ENCODE data around the gene PLA2G4F. TPM values are rescaled to one million over a fixed set of nuclear protein-coding genes. Genes with fewer than 3 reads are reported as not detected.
A peak's percentile ranks its signal among the peaks of the same experiment; 100 is the strongest.

The PLA2G4F gene
- total RNA-seq, 5 donors from 2014 or later (not counting 1 experiment from before 2014, with no cell fraction given), result 0.10 to 0.23 (median 0.16) TPM; not detected in 2

GRCh38 chr15:42108189-42108588 lies 48.2 kb downstream of the PLA2G4F start:
- peaks cover 25 to 37% of the 10 kb centered on the region in 2 donors for H3K27me3 Mint-ChIP-seq
- ChIA-PET CTCF (no interaction called here), POLR2A (interaction anchor here in 1 of 2 donors (0.6 kb wide), 1 partner anchor 69 kb away, joined by 3 read pairs; no protein-coding TSS in a partner anchor)
- Histone ChIP-seq H3K36me3 (ENCODE audit: control insufficient read depth in 2 of 2, extremely low read depth in 1 of 2, insufficient read depth in 1 of 2, low read length in 1 of 2) (no peaks in the 10 kb centered on the region), H3K4me1 (ENCODE audit: control insufficient read depth in 1 of 2, extremely low read depth in 1 of 2, insufficient read depth in 2 of 2, low read length in 2 of 2) (peaks cover 0 to 4% of the 10 kb centered on the region in 2 experiments), H3K9me3 (no peaks in the 10 kb centered on the region), H3K4me3 (ENCODE audit: control insufficient read depth in 1 of 2, extremely low read depth in 1 of 2, low read length in 1 of 2) (no peak overlapping the region), H3K27me3 (replicated peaks in 1 of 2; ENCODE audit: control insufficient read depth in 2 of 2, extremely low read depth in 1 of 2, insufficient read depth in 2 of 2, low read length in 1 of 2) (peaks cover 0 to 18% of the 10 kb centered on the region in 2 experiments), H3K27ac (ENCODE audit: low read length) (no peak overlapping the region)
- ATAC-seq (replicated peaks in 1 of 4) (no peak), DNase-seq (no peak)
- peaks cover 6 to 11% (median 7%) of the 10 kb centered on the region in 3 donors for H3K4me1 Mint-ChIP-seq
- no peaks in the 10 kb centered on the region for H3K36me3 Mint-ChIP-seq
- no peak overlapping the region for H3K4me3 Mint-ChIP-seq
- peaks cover 0 to 5% (median 0%) of the 10 kb centered on the region in 3 donors for H3K9me3 Mint-ChIP-seq
- H3K27ac Mint-ChIP-seq, result no peak overlapping the region

- Histone ChIP-seq H3K36me3 (ENCODE audit: control insufficient read depth in 2 of 2, extremely low read depth in 1 of 2, insufficient read depth in 1 of 2, low read length in 1 of 2) (no peaks in the 10 kb centered on the region), H3K27me3 (replicated peaks in 1 of 2; ENCODE audit: control insufficient read depth in 2 of 2, extremely low read depth in 1 of 2, insufficient read depth in 2 of 2, low read length in 1 of 2) (peaks cover 0 to 18% of the 10 kb centered on the region in 2 experiments), H3K9me3 (no peaks in the 10 kb centered on the region), H3K27ac (ENCODE audit: low read length) (no peak overlapping the region), H3K4me1 (ENCODE audit: control insufficient read depth in 1 of 2, extremely low read depth in 1 of 2, insufficient read depth in 2 of 2, low read length in 2 of 2) (peaks cover 0 to 4% of the 10 kb centered on the region in 2 experiments), H3K4me3 (ENCODE audit: control insufficient read depth in 1 of 2, extremely low read depth in 1 of 2, low read length in 1 of 2) (no peak overlapping the region)
- peaks cover 0 to 2% (median 0%) of the 10 kb centered on the region in 3 donors for H3K9me3 Mint-ChIP-seq
- H3K27ac Mint-ChIP-seq, result no peak overlapping the region
- peak in 2 of 35 experiments; percentile 6 to 10 for DNase-seq
- WGBS (ENCODE audit: insufficient coverage), result 34% methylated on average over 4 of the region's 7 CpGs
- H3K27me3 Mint-ChIP-seq, result peaks cover 25 to 34% of the 10 kb centered on the region in 2 donors
- ATAC-seq (replicated peaks in 1 of 4), result peak in 1 of 4 experiments; percentile 37
- H3K4me1 Mint-ChIP-seq, result peaks cover 6 to 11% (median 7%) of the 10 kb centered on the region in 3 donors
- ChIA-PET CTCF (no interaction called here), POLR2A (no interaction called here)
- no peaks in the 10 kb centered on the region for H3K36me3 Mint-ChIP-seq
- H3K4me3 Mint-ChIP-seq, result no peak overlapping the region
Observed at GRCh38 chr15:42107473-42107872, 49.0 kb downstream of the PLA2G4F start.

DNA sequence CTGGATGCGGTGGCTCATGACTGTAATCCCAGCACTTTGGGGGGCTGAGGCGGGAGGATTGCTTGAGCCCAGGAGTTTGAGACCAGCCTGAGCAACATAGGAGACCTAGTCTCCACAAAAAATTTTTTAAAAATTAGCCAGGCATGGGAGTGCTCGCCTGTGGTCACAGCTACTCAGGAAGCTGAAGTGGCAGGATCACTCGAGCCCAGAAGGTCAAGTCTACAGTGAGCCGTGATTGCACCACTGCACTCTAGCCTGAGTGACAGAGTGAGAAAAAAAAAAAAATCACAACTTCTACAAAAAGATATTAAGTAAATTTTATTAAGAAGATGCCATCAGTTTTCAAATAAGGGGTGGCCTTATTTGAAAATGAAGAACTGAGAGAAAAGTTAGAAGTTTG lies 50.1 kb downstream of the PLA2G4F start:
- H3K9me3 Mint-ChIP-seq, result no peaks in the 10 kb centered on the region
- H3K4me1 ChIP-seq (ENCODE audit: control insufficient read depth in 1 of 2, extremely low read depth in 1 of 2, insufficient read depth in 2 of 2, low read length in 2 of 2), result peaks cover 0 to 4% of the 10 kb centered on the region in 2 experiments
- H3K27me3 Mint-ChIP-seq, result peaks cover 25 to 33% of the 10 kb centered on the region in 2 donors
- no peak overlapping the region for H3K4me3 Mint-ChIP-seq
- DNase-seq (no peak), ATAC-seq (replicated peaks in 1 of 4) (no peak)
- ChIA-PET POLR2A (no interaction called here), CTCF (no interaction called here)
- 88% methylated on average over 1 of the region's 5 CpGs for WGBS (ENCODE audit: insufficient coverage)
- H3K9me3 ChIP-seq, result no peaks in the 10 kb centered on the region
- peaks cover 6 to 8% (median 7%) of the 10 kb centered on the region in 3 donors for H3K4me1 Mint-ChIP-seq
- H3K27ac ChIP-seq (ENCODE audit: low read length), result no peak overlapping the region
- H3K27me3 ChIP-seq (replicated peaks in 1 of 2; ENCODE audit: control insufficient read depth in 2 of 2, extremely low read depth in 1 of 2, insufficient read depth in 2 of 2, low read length in 1 of 2), result peaks cover 0 to 18% of the 10 kb centered on the region in 2 experiments
- H3K27ac Mint-ChIP-seq, result no peak overlapping the region
- no peaks in the 10 kb centered on the region for H3K36me3 ChIP-seq (ENCODE audit: control insufficient read depth in 2 of 2, extremely low read depth in 1 of 2, insufficient read depth in 1 of 2, low read length in 1 of 2)
- no peaks in the 10 kb centered on the region for H3K36me3 Mint-ChIP-seq
- no peak overlapping the region for H3K4me3 ChIP-seq (ENCODE audit: control insufficient read depth in 1 of 2, extremely low read depth in 1 of 2, low read length in 1 of 2)

DNA sequence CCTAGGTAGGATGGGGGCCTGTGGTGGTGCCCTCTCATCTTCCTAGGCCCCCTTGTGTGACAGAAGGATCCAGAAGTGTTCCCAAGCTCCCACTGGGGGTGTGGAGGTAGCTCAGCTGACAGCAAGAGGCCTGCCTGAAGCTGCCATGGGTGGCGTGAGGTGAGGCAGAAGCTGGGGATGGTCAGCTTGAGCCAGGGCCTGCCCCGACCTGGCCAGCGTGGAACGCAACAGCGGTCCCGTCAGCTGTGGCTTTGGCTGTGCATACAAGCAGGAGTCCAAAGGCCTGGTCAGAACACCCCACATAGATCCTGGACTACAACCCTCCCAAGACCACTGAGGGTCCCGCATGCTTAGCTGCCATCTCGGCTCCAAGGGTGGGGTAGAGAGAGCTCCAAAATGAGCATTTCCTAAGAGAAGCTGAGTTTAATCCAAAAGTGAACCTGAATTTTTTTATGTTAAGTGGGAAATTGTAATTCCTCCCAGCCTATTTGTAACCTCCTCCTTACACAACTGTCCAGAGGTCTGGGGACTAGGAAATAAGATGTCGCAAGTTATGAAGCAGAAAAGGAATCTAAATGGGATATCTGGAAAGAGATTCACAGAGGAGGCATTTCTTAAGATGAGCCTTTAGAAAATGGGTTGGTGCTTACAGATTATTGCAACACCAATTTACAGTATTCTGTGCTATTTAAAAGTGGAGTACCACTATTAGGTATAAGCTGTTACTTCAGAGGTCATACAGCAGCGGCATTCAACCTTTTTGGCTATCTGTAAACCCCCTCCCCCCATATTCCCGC lies 52.1 kb downstream of the PLA2G4F start:
- Histone ChIP-seq H3K9me3 (no peaks in the 10 kb centered on the region), H3K4me3 (ENCODE audit: control insufficient read depth in 1 of 2, extremely low read depth in 1 of 2, low read length in 1 of 2) (no peak overlapping the region), H3K4me1 (ENCODE audit: control insufficient read depth in 1 of 2, extremely low read depth in 1 of 2, insufficient read depth in 2 of 2, low read length in 2 of 2) (peaks cover 0 to 4% of the 10 kb centered on the region in 2 experiments), H3K27me3 (replicated peaks in 1 of 2; ENCODE audit: control insufficient read depth in 2 of 2, extremely low read depth in 1 of 2, insufficient read depth in 2 of 2, low read length in 1 of 2) (peaks cover 0 to 14% of the 10 kb centered on the region in 2 experiments), H3K36me3 (ENCODE audit: control insufficient read depth in 2 of 2, extremely low read depth in 1 of 2, insufficient read depth in 1 of 2, low read length in 1 of 2) (no peaks in the 10 kb centered on the region), H3K27ac (ENCODE audit: low read length) (no peak overlapping the region)
- Mint-ChIP-seq H3K9me3 (no peaks in the 10 kb centered on the region), H3K27ac (no peak overlapping the region), H3K36me3 (no peaks in the 10 kb centered on the region), H3K4me1 (peaks cover 6 to 8% (median 7%) of the 10 kb centered on the region in 3 donors), H3K27me3 (peaks cover 19 to 21% of the 10 kb centered on the region in 2 donors), H3K4me3 (no peak overlapping the region)
- ATAC-seq (replicated peaks in 1 of 4) (no peak), DNase-seq (no peak)
- ChIA-PET POLR2A (no interaction called here), CTCF (no interaction called here)
- 93% methylated on average over 2 of the region's 11 CpGs for WGBS (ENCODE audit: insufficient coverage)

DNA sequence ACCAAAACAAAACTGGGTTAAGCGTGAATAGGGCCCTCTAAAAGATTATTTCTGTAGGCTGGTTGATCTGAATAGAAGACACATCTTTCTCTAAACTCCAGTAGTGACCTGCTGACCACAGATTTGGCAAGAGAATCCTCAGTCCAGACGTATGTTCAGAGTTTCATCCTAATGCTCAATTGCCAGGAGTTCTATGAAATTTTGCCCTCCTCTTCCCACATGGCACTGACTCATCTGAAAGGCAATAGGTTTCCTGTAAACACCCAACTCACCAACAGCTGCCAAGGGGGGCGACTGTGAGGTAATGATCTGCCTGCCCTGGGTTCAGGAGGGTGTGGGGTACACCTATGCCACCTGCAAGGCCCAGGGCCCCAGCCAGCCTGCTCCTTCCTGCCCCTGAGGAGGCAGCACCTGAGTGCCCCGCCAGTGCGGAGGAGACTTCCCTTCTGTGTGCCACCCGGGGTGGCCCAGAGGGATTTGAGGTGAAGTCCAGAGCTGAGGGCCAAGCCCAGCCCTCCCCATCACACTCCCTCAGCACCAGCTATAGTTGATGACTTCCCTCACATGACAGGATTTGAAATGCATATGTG lies 53.7 kb downstream of the PLA2G4F start:
- Mint-ChIP-seq H3K27ac (no peak overlapping the region), H3K4me3 (no peak overlapping the region), H3K36me3 (no peaks in the 10 kb centered on the region), H3K9me3 (no peaks in the 10 kb centered on the region), H3K27me3 (peaks cover 9% of the 10 kb centered on the region in 2 donors), H3K4me1 (peaks cover 6% of the 10 kb centered on the region in 3 donors)
- Histone ChIP-seq H3K27ac (ENCODE audit: low read length) (no peak overlapping the region), H3K36me3 (ENCODE audit: control insufficient read depth in 2 of 2, extremely low read depth in 1 of 2, insufficient read depth in 1 of 2, low read length in 1 of 2) (no peaks in the 10 kb centered on the region), H3K27me3 (replicated peaks in 1 of 2; ENCODE audit: control insufficient read depth in 2 of 2, extremely low read depth in 1 of 2, insufficient read depth in 2 of 2, low read length in 1 of 2) (peaks cover 0 to 13% of the 10 kb centered on the region in 2 experiments), H3K4me1 (ENCODE audit: control insufficient read depth in 1 of 2, extremely low read depth in 1 of 2, insufficient read depth in 2 of 2, low read length in 2 of 2) (peaks cover 0 to 4% of the 10 kb centered on the region in 2 experiments), H3K4me3 (ENCODE audit: control insufficient read depth in 1 of 2, extremely low read depth in 1 of 2, low read length in 1 of 2) (no peak overlapping the region), H3K9me3 (no peaks in the 10 kb centered on the region)
- ATAC-seq (replicated peaks in 1 of 4), result no peak
- no peak for DNase-seq
- ChIA-PET CTCF (no interaction called here), POLR2A (no interaction called here)
- 71% methylated on average over 1 of the region's 6 CpGs for WGBS (ENCODE audit: insufficient coverage)

DNA sequence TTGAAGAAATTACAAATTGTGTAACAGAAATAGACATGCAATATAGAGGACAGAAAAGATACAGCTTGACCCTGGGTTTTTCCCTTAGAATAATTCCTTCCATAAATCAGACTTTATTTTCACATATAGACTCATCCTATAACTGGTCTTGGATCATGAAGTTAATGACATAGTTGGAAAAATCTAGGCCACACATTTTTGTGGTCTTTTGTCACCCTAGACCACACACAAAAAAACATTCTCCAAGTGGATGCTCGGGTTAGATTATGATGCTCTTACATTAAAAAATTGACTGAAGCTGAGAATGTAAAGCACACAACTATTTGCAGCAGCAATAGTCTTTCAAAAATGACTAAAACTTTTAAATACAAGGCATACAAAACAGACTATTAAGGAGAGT lies 54.6 kb downstream of the PLA2G4F start:
- H3K4me1 ChIP-seq (ENCODE audit: control insufficient read depth in 1 of 2, extremely low read depth in 1 of 2, insufficient read depth in 2 of 2, low read length in 2 of 2), result no peaks in the 10 kb centered on the region
- no peak for ATAC-seq (replicated peaks in 1 of 4)
- CTCF ChIA-PET, result no interaction called here

More for the DNA sequence above, 54.6 kb downstream of the PLA2G4F start:
- H3K36me3 Mint-ChIP-seq, result no peaks in the 10 kb centered on the region
- H3K9me3 Mint-ChIP-seq, result no peaks in the 10 kb centered on the region
- H3K27me3 Mint-ChIP-seq, result peaks cover 3 to 5% of the 10 kb centered on the region in 2 donors
- Histone ChIP-seq H3K27me3 (replicated peaks in 1 of 2; ENCODE audit: control insufficient read depth in 2 of 2, extremely low read depth in 1 of 2, insufficient read depth in 2 of 2, low read length in 1 of 2) (peaks cover 0 to 14% of the 10 kb centered on the region in 2 experiments), H3K27ac (ENCODE audit: low read length) (no peak overlapping the region), H3K4me3 (ENCODE audit: control insufficient read depth in 1 of 2, extremely low read depth in 1 of 2, low read length in 1 of 2) (no peak overlapping the region), H3K9me3 (no peaks in the 10 kb centered on the region), H3K36me3 (ENCODE audit: control insufficient read depth in 2 of 2, extremely low read depth in 1 of 2, insufficient read depth in 1 of 2, low read length in 1 of 2) (no peaks in the 10 kb centered on the region)
- DNase-seq, result no peak
- no CpG with 5 or more reads among the region's 1 CpG for WGBS (ENCODE audit: insufficient coverage)
- no peak overlapping the region for H3K27ac Mint-ChIP-seq
- no peak overlapping the region for H3K4me3 Mint-ChIP-seq
- POLR2A ChIA-PET, result no interaction called here
- H3K4me1 Mint-ChIP-seq, result no peaks in the 10 kb centered on the region
